Lung (tissue), 16 donors: ENCODE measurements around the gene ZSCAN10. TPM values are rescaled to one million over a fixed set of nuclear protein-coding genes. Genes with fewer than 3 reads are reported as not detected.

Experiments
- ATAC-seq: fragments of 200-7000 bp; cut with Tn5 transposase; one replicate; pipeline ENCODE4 v1.9.1; 2020; ENCODE audit warnings: moderate number of reproducible peaks; ENCODE audit not compliant: insufficient read depth, low FRiP score
- DNase-seq, 3 donors: peaks; one replicate each; pipeline ENCODE4 v3.0.0-alpha.2; 2013 to 2017
- H3K27ac ChIP-seq, 2 donors: one replicate each; pipeline ENCODE4 v1.5.1; 2013; ENCODE audit warnings: mild to moderate bottlenecking in 2 of 2, moderate library complexity in 2 of 2, control low read depth in 1 of 2, inconsistent platforms in 1 of 2, low read depth in 1 of 2, low read length in 1 of 2
- H3K27me3 ChIP-seq, 3 donors: one replicate each; pipeline ENCODE4 v1.5.1; 2013; ENCODE audit warnings: low read length in 2 of 3; ENCODE audit not compliant: control insufficient read depth in 3 of 3, insufficient read depth in 3 of 3
- H3K36me3 ChIP-seq, 4 donors: one replicate each; pipeline ENCODE4 v1.5.1; 2013; ENCODE audit warnings: low read length in 4 of 4, mild to moderate bottlenecking in 1 of 4, moderate library complexity in 1 of 4; ENCODE audit not compliant: control insufficient read depth in 4 of 4, insufficient read depth in 4 of 4
- H3K4me1 ChIP-seq, 5 donors: one replicate each; pipeline ENCODE4 v1.5.1; 2013; ENCODE audit warnings: low read length in 5 of 5, mild to moderate bottlenecking in 2 of 5, moderate library complexity in 1 of 5; ENCODE audit not compliant: control insufficient read depth in 5 of 5, insufficient read depth in 5 of 5
- H3K4me3 ChIP-seq: one replicate; pipeline ENCODE4 v1.5.1; 2013; ENCODE audit warnings: mild to moderate bottlenecking, control low read depth, moderate library complexity
- H3K9ac ChIP-seq, 2 donors: one replicate each; pipeline ENCODE4 v1.5.1; 2013; ENCODE audit warnings: low read length in 2 of 2, control low read depth in 1 of 2; ENCODE audit not compliant: insufficient read depth in 1 of 2
- H3K9me3 ChIP-seq, 4 donors: one replicate each; pipeline ENCODE4 v1.5.1; 2013; ENCODE audit warnings: low read length in 3 of 4, mild to moderate bottlenecking in 1 of 4, moderate library complexity in 1 of 4; ENCODE audit not compliant: control insufficient read depth in 4 of 4, insufficient read depth in 3 of 4
- CTCF ChIP-seq: IDR thresholded peaks from 2 replicates; pipeline ENCODE4 v1.5.1; 2012; ENCODE audit warnings: mild to moderate bottlenecking; ENCODE audit errors: control extremely low read depth, extremely low read depth
- WGBS, 2 donors: extraction: QIAGEN DNeasy Blood & Tissue Kit; methylation state at CpG; one replicate each; pipeline ENCODE4 v1.1.7; 2013; 5-methylcytosine and 5-hydroxymethylcytosine counted together
- long read RNA-seq, 5 donors: transcript quantifications; one replicate each; lab custom pipeline, GENCODE V29; 2026
- polyA plus RNA-seq, 2 donors: library from polyadenylated mRNA; stranded (reverse); fragments of 200-250 nt; gene quantifications; one replicate each; pipeline ENCODE4 v1.2.1, GENCODE V29; 2013
- total RNA-seq, 2 donors: library from RNA; depleted of rRNA in 1 of 2; stranded (reverse); fragments of >200 nt in 1 of 2; gene quantifications; one replicate each; pipeline ENCODE4 v1.2.1, GENCODE V29; 2014 to 2021
- donor health status: control.
- donor health status: control.
- donor health status: Bipolar disorder and iron deficiency.
- donor health status: healthy.
- donor health status: DM: yes; HTN: yes; CAD: no.

Gene ZSCAN10
- total RNA-seq (under 1 TPM in 1 of 2 donors, not detected in 1; 0.21 TPM), polyA plus RNA-seq (under 1 TPM in 1 of 2 donors, not detected in 1; 0.02 TPM)
- long read RNA-seq, donor 1, result 0 reads
- long read RNA-seq, donor 2, result 0 reads
- long read RNA-seq, donor 3, result 0 reads
- long read RNA-seq, donor 4, result 0 reads
- long read RNA-seq, donor 5, result 0 reads

- ATAC-seq (no peak), DNase-seq (no peak)
- no peaks in the 10 kb centered on the region for H3K36me3 ChIP-seq
- TF ChIP-seq CTCF, result no peak
- peaks cover 0 to 8% (median 4%) of the 10 kb centered on the region in 5 donors for H3K4me1 ChIP-seq
- H3K9me3 ChIP-seq, result no peaks in the 10 kb centered on the region
- peak within 1 kb of the TSS in 1 of 2 donors; percentile 32 for H3K27ac ChIP-seq
- WGBS, 2 donors, result 65 to 71% methylated on average over 21 of the region's 21 CpGs
- no peak within 1 kb of the TSS for H3K4me3 ChIP-seq
- H3K9ac ChIP-seq, result no peak within 1 kb of the TSS
- peaks cover 0 to 23% (median 15%) of the 10 kb centered on the region in 3 donors for H3K27me3 ChIP-seq
Observed at GRCh38 chr16:3098459-3099394, at the start of gene ZSCAN10. ZSCAN10 (minus strand) TSS chr16:3099294; CDS start chr16:3092937, 6,357 bp downstream.

- H3K36me3 ChIP-seq, result no peaks in the 10 kb centered on the region
- H3K27ac ChIP-seq, result no peak overlapping the region
- no peak for TF ChIP-seq CTCF
- H3K4me1 ChIP-seq, result peaks cover 0 to 20% (median 0%) of the 10 kb centered on the region in 5 donors
- H3K27me3 ChIP-seq, result no peaks in the 10 kb centered on the region
- H3K4me3 ChIP-seq, result no peak overlapping the region
- WGBS, 2 donors, result 95 to 96% methylated on average over 13 of the region's 13 CpGs
- H3K9ac ChIP-seq, result no peak overlapping the region
- ATAC-seq, result no peak
- H3K9me3 ChIP-seq, result no peaks in the 10 kb centered on the region
- no peak for DNase-seq
Observed at GRCh38 chr16:3148256-3149192, 49.4 kb upstream of the ZSCAN10 start.

- H3K9me3 ChIP-seq, result no peaks in the 10 kb centered on the region
- DNase-seq, result no peak
- H3K9ac ChIP-seq, result no peak overlapping the region
- no peak overlapping the region for H3K4me3 ChIP-seq
- H3K4me1 ChIP-seq, result peaks cover 0 to 20% (median 0%) of the 10 kb centered on the region in 5 donors
- no peak for TF ChIP-seq CTCF
- H3K27ac ChIP-seq, result no peak overlapping the region
- H3K27me3 ChIP-seq, result no peaks in the 10 kb centered on the region
- WGBS, 2 donors, result 92 to 97% methylated on average over 5 of the region's 5 CpGs
- ATAC-seq, result no peak
- peaks cover 0 to 4% (median 0%) of the 10 kb centered on the region in 4 donors for H3K36me3 ChIP-seq
Observed at GRCh38 chr16:3147757-3148104, 48.6 kb upstream of the ZSCAN10 start.
